ENCODE data around the gene SACS. TPM values are rescaled to one million over a fixed set of nuclear protein-coding genes. Genes with fewer than 3 reads are reported as not detected.
A peak's percentile ranks its signal among the peaks of the same experiment; 100 is the strongest.

Gene SACS
- total RNA-seq, 2 donors from 2014 or later = 28.2 to 65.5 TPM

DNA sequence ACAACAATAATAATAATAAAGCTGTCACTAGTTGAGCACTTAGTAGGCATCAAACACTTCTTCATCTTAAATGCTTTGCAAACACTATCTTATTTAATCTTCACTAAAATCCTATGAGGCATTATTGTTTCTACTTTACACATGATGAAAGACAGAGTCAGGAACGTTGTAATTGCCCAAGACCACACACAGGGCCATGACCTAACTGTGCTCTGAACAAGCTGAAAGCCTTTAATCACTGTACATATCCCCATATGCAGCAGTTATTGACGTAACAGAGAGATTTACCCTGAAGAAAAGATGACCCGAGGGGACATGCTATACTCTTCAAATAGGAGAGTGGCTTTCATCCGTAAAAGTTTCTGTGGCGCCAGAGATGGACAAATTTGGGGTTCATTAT is 53.0 kb downstream of the SACS start:
- Mint-ChIP-seq H3K27me3 (peaks cover 15 to 23% of the 10 kb centered on the region in 2 donors), H3K4me1 (ENCODE audit: low read depth in 2 of 2) (peaks cover 22 to 32% of the 10 kb centered on the region in 2 donors), H3K36me3 (no peaks in the 10 kb centered on the region), H3K9me3 (no peaks in the 10 kb centered on the region), H3K27ac (no peak overlapping the region), H3K4me3 (no peak overlapping the region)
- DNase-seq (ENCODE audit: low spot score) (no peak), ATAC-seq (no peak)

DNA sequence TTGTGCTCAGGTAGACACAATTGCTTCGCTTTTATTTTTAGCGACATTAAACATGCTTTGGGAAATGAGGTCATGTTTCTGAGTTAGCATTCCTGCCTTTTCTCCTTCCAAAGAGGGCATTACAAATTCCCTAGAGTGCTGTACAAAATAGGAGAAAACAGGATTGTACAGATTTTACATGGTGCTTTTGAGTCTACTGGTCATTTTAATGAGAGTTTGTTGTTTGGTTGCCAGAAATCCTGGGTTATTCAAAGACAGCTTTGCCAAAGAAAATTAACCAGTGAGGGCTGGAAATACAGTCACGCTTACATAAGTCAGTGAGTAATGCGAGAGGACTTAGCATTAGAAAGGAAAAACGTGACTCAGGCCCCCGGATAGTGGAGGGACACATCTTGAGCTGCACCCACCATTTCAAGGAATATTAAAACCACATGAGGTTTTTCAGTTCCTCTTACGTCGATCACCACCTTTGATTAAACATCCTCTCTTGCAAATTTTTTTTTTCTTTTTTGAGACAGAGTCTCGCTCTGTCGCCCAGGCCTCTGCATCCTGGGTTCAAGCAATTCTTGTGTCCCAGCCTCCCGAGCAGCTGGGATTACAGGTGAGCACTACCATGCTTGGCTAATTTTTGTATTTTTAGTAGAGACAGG is 55.4 kb downstream of the SACS start:
- H3K4me3 Mint-ChIP-seq = peak overlapping the region; percentile 32
- DNase-seq (ENCODE audit: low spot score) (no peak), ATAC-seq (no peak)
- peaks cover 20 to 33% of the 10 kb centered on the region in 2 donors for H3K4me1 Mint-ChIP-seq (ENCODE audit: low read depth in 2 of 2)
- H3K9me3 Mint-ChIP-seq = no peaks in the 10 kb centered on the region
- H3K27me3 Mint-ChIP-seq = peaks cover 3 to 5% of the 10 kb centered on the region in 2 donors
- H3K36me3 Mint-ChIP-seq = no peaks in the 10 kb centered on the region
- H3K27ac Mint-ChIP-seq = peak overlapping the region in 1 of 2 donors; percentile 57

DNA sequence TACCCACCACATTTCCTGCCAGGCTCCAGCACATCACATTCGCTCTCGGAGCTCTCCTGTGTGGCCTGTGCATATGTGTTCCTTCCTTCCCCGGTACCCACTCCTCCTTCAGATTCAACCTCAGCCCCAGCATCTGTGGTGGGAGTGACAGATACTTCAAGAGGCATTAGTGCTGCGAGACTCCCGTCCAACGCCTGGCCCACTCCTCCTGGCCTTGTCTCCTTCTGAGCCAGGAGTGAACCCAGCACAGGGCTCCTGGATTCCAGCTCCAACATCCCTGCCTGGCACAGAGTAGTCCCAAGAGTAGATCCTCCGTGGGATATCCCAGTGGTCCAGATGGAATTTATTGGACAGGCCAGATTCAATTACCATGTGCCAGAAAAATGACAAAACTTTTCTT is 55.9 kb downstream of the SACS start:
- Mint-ChIP-seq H3K4me3 (no peak overlapping the region), H3K36me3 (no peaks in the 10 kb centered on the region), H3K9me3 (no peaks in the 10 kb centered on the region), H3K27me3 (peaks cover 0 to 4% of the 10 kb centered on the region in 2 donors), H3K4me1 (ENCODE audit: low read depth in 2 of 2) (peaks cover 26 to 38% of the 10 kb centered on the region in 2 donors), H3K27ac (no peak overlapping the region)
- DNase-seq (ENCODE audit: low spot score) (no peak), ATAC-seq (no peak)

DNA sequence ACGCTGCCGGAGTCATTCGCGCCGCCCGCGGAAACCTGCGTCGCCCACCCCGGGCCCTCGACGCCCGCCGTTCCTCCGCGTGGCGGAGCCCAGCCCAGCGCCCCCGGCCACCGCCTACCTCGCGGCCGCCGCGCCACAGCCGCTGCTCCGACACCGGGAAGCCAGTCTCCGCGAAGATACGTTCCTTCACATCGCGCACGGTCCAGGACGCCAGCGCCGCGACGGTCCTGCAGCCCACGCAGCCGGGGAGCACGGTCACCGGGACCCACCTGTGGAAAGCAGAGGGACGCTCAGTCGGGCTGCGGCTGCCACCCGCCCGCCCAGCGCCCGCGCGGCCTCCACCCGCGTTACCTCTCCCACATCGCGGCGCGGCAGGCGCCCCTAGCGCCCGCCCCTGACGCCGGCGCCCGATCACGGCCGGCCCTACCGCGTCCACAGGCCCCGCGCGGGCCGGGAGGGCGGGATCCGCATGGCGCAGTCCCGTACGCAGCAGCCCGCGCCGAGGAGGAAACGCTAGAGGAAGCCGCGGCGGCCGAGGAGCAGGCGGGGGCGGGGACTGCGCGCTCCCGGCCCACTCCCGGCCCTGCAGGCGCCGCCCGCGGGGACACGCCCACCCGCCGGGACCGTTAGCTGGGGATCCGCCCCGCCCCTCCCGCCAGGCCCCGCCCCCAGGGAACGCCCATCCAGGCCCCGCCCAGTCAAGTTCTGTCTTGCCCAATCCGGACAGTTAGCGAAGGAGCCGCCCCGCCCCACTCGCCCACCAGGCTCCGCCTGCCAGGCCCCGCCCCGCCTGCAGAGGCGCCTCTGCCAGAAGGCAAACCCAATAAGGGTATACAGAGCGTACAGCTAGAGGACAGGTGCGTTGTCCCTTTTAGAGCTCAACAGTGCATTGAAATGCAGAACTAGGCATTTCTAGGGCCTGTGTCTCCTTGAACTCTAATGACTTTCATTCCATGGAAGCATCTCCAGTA is 58.2 kb downstream of the SACS start:
- Mint-ChIP-seq H3K4me3 (peak overlapping the region; percentile 56), H3K9me3 (no peaks in the 10 kb centered on the region), H3K36me3 (peaks cover under 1% of the 10 kb centered on the region), H3K4me1 (ENCODE audit: low read depth in 2 of 2) (peaks cover 29 to 47% of the 10 kb centered on the region in 2 donors), H3K27me3 (peaks cover 0 to 4% of the 10 kb centered on the region in 2 donors), H3K27ac (no peak overlapping the region)
- ATAC-seq (peak; percentile 96 to 97), DNase-seq (ENCODE audit: low spot score) (peak; percentile 96)

DNA sequence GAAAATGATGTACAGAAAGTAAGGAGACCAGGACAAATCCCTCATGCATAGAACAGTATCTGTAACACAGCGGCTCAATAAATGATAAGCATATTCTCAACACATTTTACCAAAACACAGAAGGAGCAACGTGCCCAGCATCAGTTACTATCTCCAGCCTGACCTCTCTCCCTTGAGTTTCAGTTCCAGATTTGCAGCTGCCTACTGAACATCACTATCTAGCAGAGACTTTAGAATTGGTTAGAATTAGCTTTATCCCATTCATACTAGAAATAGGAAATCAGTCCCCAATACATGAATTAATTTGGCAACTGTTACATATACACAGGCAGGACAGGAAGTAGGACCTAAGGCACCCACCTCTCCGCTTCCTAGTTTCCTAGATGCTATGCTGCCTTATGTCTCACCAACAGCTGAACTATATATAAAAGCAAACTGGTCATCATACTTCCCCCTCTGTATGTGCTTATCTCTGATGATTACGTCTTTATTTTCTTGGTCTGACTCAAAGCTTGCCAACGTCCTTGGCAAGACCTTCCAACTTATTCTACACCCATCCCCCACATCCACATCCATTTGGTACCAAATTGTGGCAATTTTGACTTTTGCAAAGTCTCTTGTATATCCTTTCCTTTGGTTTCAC is 61.1 kb downstream of the SACS start:
- peak overlapping the region; percentile 32 for H3K4me3 Mint-ChIP-seq
- H3K4me1 Mint-ChIP-seq (ENCODE audit: low read depth in 2 of 2) = peaks cover 18 to 29% of the 10 kb centered on the region in 2 donors
- no peaks in the 10 kb centered on the region for H3K9me3 Mint-ChIP-seq
- DNase-seq (ENCODE audit: low spot score) (no peak), ATAC-seq (no peak)
- peaks cover 0 to 1% of the 10 kb centered on the region in 2 donors for H3K27me3 Mint-ChIP-seq
- H3K36me3 Mint-ChIP-seq = peaks cover 5% of the 10 kb centered on the region
- H3K27ac Mint-ChIP-seq = no peak overlapping the region

DNA sequence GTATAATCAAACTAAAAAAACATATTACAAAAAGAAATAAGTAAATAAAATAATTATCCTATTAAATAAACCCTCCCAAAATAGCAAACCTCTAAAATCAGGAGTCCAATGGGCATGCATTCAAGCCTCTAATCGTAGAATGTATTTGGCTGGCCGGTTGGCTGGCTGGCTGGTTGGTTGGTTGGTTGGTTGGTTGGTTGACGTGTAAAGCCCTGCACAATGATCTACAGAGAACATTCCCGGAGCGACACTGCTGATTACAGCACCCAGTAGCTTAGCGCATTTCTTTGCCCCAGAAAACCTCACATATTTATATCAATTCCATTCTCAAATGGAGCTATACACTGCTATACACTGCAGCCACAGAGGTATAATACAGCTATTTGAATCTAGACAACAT is 65.6 kb downstream of the SACS start:
- DNase-seq (ENCODE audit: low spot score) (no peak), ATAC-seq (no peak)
- H3K4me1 Mint-ChIP-seq (ENCODE audit: low read depth in 2 of 2) = peaks cover 6 to 13% of the 10 kb centered on the region in 2 donors
- H3K9me3 Mint-ChIP-seq = no peaks in the 10 kb centered on the region
- peaks cover 23% of the 10 kb centered on the region for H3K36me3 Mint-ChIP-seq
- no peak overlapping the region for H3K27ac Mint-ChIP-seq
- no peak overlapping the region for H3K4me3 Mint-ChIP-seq
- H3K27me3 Mint-ChIP-seq = no peaks in the 10 kb centered on the region

DNA sequence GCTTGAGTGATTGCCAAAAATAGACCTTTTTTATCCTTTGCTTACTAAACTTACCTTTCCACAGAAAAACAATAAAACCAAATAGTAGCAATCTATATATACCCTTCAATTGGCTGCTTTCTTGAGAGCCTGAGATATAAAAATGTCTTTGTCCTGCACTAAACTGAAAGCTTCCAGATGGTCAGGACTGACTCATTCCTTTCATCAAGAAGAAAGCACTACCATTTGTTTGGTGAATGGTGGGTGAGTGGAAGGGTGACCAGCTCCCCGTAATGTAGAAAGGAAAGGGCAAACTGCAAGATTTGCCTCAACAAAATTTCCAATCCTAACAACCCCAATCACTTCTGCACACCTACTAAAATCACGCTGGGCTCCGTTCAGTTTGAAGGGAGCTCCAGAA is 67.8 kb downstream of the SACS start:
- Mint-ChIP-seq H3K36me3 (peaks cover 23% of the 10 kb centered on the region), H3K27ac (no peak overlapping the region), H3K27me3 (no peaks in the 10 kb centered on the region), H3K9me3 (no peaks in the 10 kb centered on the region), H3K4me1 (ENCODE audit: low read depth in 2 of 2) (peaks cover 0 to 4% of the 10 kb centered on the region in 2 donors), H3K4me3 (no peak overlapping the region)
- DNase-seq (ENCODE audit: low spot score) (no peak), ATAC-seq (no peak)

DNA sequence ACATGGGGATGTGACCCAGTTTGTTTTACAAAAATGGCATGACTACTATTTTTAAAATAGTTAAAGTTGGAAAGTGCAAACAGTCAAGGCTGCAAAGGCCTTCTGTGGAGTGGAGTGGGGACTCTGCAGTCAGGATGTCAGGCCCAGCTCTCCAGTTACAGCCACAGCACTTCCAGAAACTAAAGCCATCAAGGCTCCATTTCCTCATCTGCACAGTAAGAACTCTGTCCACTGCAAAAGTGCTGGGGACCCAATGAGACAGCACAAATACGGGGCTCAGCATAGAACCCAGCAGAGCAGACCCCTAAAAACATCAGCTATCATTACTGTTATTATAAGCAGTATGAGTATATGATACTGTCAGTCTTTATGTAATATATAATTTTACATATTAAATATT is 73.6 kb downstream of the SACS start:
- Mint-ChIP-seq H3K27me3 (no peaks in the 10 kb centered on the region), H3K36me3 (peaks cover 18% of the 10 kb centered on the region)
- DNase-seq (ENCODE audit: low spot score) = no peak

DNA sequence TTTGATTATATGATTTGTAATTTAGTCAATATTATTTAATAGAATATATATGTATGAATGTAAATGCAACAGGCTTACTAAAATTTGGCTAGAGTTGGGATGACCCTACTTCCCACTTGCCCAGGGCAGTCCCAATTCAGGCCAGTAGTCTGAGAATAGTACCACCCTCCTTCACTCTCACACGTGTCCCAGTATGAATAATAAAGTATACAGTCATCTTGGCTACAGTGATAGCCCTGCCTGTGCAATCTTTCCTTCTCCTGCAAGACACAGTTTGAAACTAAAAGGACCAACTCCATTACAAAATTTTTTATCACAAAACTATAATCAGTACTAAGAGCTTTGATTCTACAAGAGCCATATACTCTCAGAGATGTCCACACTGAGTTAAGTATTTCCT is 76.2 kb downstream of the SACS start:
- no peaks in the 10 kb centered on the region for H3K9me3 Mint-ChIP-seq
- DNase-seq (ENCODE audit: low spot score) (no peak), ATAC-seq (no peak)
- H3K4me3 Mint-ChIP-seq = no peak overlapping the region
- H3K4me1 Mint-ChIP-seq (ENCODE audit: low read depth in 2 of 2) = peaks cover 0 to 8% of the 10 kb centered on the region in 2 donors
- H3K27ac Mint-ChIP-seq = no peak overlapping the region
- peaks cover 18% of the 10 kb centered on the region for H3K36me3 Mint-ChIP-seq
- no peaks in the 10 kb centered on the region for H3K27me3 Mint-ChIP-seq

More for the DNA sequence above, 73.6 kb downstream of the SACS start:
- ATAC-seq = no peak
- no peaks in the 10 kb centered on the region for H3K9me3 Mint-ChIP-seq
- H3K4me1 Mint-ChIP-seq (ENCODE audit: low read depth in 2 of 2) = peaks cover 0 to 8% of the 10 kb centered on the region in 2 donors
- peak overlapping the region in 1 of 2 donors; percentile 69 for H3K27ac Mint-ChIP-seq
- H3K4me3 Mint-ChIP-seq = no peak overlapping the region

DNA sequence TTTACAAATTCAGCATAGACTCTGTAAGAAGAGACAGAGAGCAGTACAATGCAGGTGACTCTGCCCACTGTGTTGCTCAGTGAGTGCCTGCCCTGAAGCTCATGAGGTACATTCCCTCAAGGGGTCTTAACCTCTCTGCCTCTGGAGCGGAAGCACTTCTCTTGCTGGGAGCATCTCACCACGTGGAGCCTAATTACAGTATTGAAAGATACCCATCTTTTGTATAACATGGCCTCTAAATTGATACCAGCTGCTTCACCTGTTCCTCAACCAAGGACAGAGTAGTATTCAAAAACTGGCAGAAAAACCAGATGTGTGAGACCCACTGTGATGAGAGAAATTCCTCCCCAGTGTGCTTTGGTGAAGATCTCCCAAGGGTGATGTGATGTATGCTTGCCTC is 77.1 kb downstream of the SACS start:
- H3K27me3 Mint-ChIP-seq = no peaks in the 10 kb centered on the region

DNA sequence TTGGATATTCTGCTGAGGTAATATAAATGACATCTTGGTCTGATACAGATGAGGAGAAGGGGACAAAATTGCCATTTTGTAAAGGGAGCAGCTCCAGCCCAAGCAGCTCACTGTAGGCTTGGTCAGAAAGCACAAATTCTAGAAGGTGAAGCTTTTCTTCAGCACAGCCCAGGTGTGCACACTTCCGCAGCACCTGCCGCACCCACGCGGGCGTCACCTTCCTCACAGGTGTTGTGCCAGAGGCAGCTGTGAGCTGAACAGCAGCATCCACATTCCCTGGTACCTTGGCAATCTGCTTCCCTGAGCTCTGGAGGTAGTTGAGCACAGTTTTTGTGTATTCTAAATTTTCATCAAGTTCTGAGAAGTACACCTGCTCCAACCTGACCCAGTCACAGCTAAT is 79.0 kb downstream of the SACS start:
- DNase-seq (ENCODE audit: low spot score) (no peak), ATAC-seq (no peak)
- H3K9me3 Mint-ChIP-seq = no peaks in the 10 kb centered on the region
- H3K4me1 Mint-ChIP-seq (ENCODE audit: low read depth in 2 of 2) = peaks cover 0 to 9% of the 10 kb centered on the region in 2 donors
- peaks cover 25% of the 10 kb centered on the region for H3K36me3 Mint-ChIP-seq
- no peak overlapping the region for H3K4me3 Mint-ChIP-seq
- H3K27me3 Mint-ChIP-seq = no peaks in the 10 kb centered on the region
- no peak overlapping the region for H3K27ac Mint-ChIP-seq

More for the DNA sequence above, 77.1 kb downstream of the SACS start:
- ATAC-seq (no peak), DNase-seq (ENCODE audit: low spot score) (no peak)
- peaks cover 0 to 12% of the 10 kb centered on the region in 2 donors for H3K4me1 Mint-ChIP-seq (ENCODE audit: low read depth in 2 of 2)
- peaks cover 18% of the 10 kb centered on the region for H3K36me3 Mint-ChIP-seq
- no peaks in the 10 kb centered on the region for H3K9me3 Mint-ChIP-seq
- H3K4me3 Mint-ChIP-seq = no peak overlapping the region
- H3K27ac Mint-ChIP-seq = no peak overlapping the region

DNA sequence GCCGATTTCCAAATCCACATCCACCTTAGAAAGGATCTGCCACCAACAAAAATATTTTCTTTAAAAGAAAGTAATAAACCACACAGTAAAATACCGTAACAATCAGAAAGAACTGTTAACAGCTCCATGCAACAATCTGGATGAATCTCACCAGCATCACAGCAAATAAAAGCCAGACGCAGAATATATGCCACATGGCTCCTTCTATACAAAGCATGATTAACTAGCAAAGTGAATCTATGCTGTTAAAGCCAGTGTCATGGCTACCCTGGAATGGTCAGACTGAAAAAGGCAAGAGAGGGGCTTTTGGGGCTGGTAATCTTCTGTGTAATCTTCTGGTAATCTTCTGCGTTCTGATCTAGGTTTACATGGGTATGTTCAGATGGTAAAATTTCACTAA is 81.3 kb downstream of the SACS start:
- no peaks in the 10 kb centered on the region for H3K9me3 Mint-ChIP-seq
- DNase-seq (ENCODE audit: low spot score) (no peak), ATAC-seq (no peak)
- H3K27ac Mint-ChIP-seq = no peak overlapping the region
- H3K36me3 Mint-ChIP-seq = peaks cover 35% of the 10 kb centered on the region
- no peak overlapping the region for H3K4me3 Mint-ChIP-seq
- no peaks in the 10 kb centered on the region for H3K27me3 Mint-ChIP-seq
- H3K4me1 Mint-ChIP-seq (ENCODE audit: low read depth in 2 of 2) = peaks cover 0 to 19% of the 10 kb centered on the region in 2 donors

DNA sequence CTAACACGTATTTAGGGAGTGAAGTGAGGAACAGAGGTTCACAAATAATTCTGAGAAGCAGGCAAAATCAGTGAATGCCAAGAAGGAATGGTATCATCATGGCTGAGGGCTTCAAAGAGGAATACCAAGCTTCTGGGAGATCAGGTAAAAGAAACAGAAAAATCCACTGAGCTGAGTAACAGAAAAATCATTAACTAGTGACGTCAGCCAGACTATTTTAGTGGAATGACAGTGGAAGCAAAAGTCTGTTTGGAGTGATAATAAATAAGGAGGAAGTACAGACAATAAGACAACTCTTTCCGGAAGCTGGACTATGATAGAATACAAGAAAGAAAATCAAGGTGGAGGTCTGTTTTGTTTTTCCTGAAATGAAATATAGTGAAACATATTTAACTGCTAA is 83.5 kb downstream of the SACS start:
- Mint-ChIP-seq H3K4me3 (no peak overlapping the region), H3K4me1 (ENCODE audit: low read depth in 2 of 2) (peaks cover 0 to 19% of the 10 kb centered on the region in 2 donors), H3K27ac (no peak overlapping the region), H3K9me3 (no peaks in the 10 kb centered on the region), H3K36me3 (peaks cover 35% of the 10 kb centered on the region), H3K27me3 (no peaks in the 10 kb centered on the region)
- DNase-seq (ENCODE audit: low spot score) (no peak), ATAC-seq (no peak)
